Thyroid gland (tissue), 4 donors: ENCODE data around the gene ATAD2B.

Experiments used
- POLR2A ChIP-seq, 2 donors: fragments of 450-650 bp; IDR thresholded peaks; one replicate each; pipeline ENCODE4 v1.6.1; 2017; ENCODE audit warnings: antibody characterized with exemption in 2 of 2, mild to moderate bottlenecking in 2 of 2, moderate library complexity in 1 of 2
- TF ChIP-seq, protein P1 (sequence below), 6 experiments: fragments of 200-600 bp in 3 of 6; fragments of 450-650 bp in 3 of 6; sonication (generic) in 3 of 6; IDR thresholded peaks; one replicate each; pipeline ENCODE4 v1.5.1; 2016 to 2019; ENCODE audit warnings: antibody characterized with exemption in 6 of 6, mild to moderate bottlenecking in 2 of 6, inconsistent platforms in 1 of 6, moderate library complexity in 1 of 6

GRCh38 chr2:23722255-23722654, 204.7 kb downstream of the ATAD2B start:
- TF ChIP-seq, protein P1, sequence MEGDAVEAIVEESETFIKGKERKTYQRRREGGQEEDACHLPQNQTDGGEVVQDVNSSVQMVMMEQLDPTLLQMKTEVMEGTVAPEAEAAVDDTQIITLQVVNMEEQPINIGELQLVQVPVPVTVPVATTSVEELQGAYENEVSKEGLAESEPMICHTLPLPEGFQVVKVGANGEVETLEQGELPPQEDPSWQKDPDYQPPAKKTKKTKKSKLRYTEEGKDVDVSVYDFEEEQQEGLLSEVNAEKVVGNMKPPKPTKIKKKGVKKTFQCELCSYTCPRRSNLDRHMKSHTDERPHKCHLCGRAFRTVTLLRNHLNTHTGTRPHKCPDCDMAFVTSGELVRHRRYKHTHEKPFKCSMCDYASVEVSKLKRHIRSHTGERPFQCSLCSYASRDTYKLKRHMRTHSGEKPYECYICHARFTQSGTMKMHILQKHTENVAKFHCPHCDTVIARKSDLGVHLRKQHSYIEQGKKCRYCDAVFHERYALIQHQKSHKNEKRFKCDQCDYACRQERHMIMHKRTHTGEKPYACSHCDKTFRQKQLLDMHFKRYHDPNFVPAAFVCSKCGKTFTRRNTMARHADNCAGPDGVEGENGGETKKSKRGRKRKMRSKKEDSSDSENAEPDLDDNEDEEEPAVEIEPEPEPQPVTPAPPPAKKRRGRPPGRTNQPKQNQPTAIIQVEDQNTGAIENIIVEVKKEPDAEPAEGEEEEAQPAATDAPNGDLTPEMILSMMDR (IDR thresholded peaks at IDR 0.05) = no peak
- no peak for TF ChIP-seq POLR2A (IDR thresholded peaks at IDR 0.05)
